Peyer's patch (tissue), 4 donors: ENCODE data around the gene ANKRD16.

Experiments
- POLR2A ChIP-seq, 2 donors: fragments of 450-650 bp; IDR thresholded peaks; one replicate each; pipeline ENCODE4 v1.5.1; 2017; ENCODE audit warnings: antibody characterized with exemption in 2 of 2, mild to moderate bottlenecking in 2 of 2, moderate library complexity in 2 of 2
- TF ChIP-seq, protein P1 (sequence below), 6 experiments: fragments of 450-650 bp in 4 of 6; fragments of 200-600 bp in 2 of 6; sonication (generic) in 1 of 6; IDR thresholded peaks; one replicate each; pipeline ENCODE4 v1.5.1; 2017 to 2019; ENCODE audit warnings: antibody characterized with exemption in 6 of 6, mild to moderate bottlenecking in 3 of 6, moderate library complexity in 1 of 6

DNA sequence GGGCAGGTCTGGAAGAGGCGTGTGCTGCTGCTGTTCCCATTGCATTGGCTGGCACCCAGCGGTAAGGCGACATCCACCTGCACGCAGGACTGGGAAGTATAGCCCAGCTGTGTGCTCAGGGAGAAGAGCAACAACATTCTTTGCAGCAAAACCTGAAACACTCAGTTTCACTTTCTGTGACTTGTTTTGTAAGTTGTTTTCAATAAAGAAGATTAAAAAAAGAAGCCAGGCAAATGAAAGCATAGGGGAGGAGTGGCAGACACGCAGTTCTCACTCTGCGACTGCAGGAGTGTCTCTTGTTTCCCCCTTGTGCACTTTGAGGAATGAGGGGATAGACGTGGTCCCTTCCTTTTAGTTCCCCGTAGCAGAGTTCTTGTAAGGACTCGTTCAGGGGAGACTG, 6.1 kb upstream of the ANKRD16 start:
- no peak for TF ChIP-seq POLR2A (IDR thresholded peaks at IDR 0.05)
- TF ChIP-seq, protein P1, sequence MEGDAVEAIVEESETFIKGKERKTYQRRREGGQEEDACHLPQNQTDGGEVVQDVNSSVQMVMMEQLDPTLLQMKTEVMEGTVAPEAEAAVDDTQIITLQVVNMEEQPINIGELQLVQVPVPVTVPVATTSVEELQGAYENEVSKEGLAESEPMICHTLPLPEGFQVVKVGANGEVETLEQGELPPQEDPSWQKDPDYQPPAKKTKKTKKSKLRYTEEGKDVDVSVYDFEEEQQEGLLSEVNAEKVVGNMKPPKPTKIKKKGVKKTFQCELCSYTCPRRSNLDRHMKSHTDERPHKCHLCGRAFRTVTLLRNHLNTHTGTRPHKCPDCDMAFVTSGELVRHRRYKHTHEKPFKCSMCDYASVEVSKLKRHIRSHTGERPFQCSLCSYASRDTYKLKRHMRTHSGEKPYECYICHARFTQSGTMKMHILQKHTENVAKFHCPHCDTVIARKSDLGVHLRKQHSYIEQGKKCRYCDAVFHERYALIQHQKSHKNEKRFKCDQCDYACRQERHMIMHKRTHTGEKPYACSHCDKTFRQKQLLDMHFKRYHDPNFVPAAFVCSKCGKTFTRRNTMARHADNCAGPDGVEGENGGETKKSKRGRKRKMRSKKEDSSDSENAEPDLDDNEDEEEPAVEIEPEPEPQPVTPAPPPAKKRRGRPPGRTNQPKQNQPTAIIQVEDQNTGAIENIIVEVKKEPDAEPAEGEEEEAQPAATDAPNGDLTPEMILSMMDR (IDR thresholded peaks at IDR 0.05): no peak
